GM13977 (cell line): ENCODE measurements around the gene FAM107B.

ENCODE experiments used
- DNase-seq: peaks from one replicate; pipeline ENCODE4 v3.0.0; 2012; ENCODE audit warnings: low spot score
- CTCF ChIP-seq: IDR thresholded peaks from 2 replicates; pipeline ENCODE4 v1.5.1; 2012; ENCODE audit warnings: mild to moderate bottlenecking, control low read depth; ENCODE audit not compliant: insufficient read depth; ENCODE audit errors: extremely low read depth, missing control alignments
- in situ Hi-C: fragments of 300-500 bp; cut with MboI; formaldehyde crosslinking; loops from one replicate; pipeline ENCODE4 v1.12.0; 2022; ENCODE audit warnings: low sequenced_read_pairs, low pct_unique_long_range_greater_than_20kb, mixed read lengths, inconsistent platforms; ENCODE audit not compliant: unreplicated experiment

FAM107B gene

DNA sequence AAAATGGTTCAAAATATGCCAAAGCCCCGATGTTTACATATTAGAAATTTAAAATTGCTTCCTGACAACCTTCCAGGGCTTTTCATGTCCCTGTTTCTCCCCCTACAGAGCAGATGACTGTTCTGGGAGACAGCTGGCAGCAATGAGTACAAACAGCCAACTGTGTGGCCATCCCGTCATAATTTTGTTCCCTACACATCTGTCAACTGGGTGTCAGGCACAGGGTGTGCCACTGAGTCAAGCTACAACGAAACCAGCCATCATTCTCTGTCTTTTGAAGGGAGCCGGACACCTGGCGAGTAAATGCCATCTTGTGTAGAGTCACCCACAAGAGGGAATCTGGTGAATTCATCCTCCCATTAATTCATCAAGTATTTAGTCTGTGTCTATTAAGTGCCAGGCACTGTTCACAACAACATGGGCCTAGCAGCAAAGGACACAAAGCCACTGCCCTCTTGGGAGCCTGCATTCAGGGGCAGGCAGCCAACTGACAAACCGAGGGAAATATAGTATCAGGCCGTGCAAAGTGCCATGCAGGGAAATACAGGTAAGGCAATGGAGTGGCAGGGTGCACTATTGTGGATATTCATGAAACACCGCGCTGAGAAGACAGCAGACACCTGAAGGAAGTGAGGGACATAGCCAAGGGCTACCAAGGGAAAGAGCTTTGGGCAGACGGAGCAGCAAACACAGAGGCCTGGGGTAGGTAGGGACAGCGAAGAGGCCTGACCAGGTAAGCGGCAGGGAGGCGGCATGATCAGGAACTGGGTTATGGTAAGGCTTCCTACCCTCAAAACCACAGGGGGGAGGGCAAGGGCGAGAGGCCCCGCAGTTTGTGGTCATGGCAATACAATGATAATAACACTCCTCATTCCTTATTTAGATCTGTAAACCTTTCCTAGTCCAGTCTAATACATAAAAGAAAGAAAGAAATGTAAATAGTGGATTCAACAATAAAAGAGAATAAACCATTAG, 213.6 kb downstream of the FAM107B start:
- in situ Hi-C loops: no loop called here
- no peak for DNase-seq
- no peak for TF ChIP-seq CTCF

DNA sequence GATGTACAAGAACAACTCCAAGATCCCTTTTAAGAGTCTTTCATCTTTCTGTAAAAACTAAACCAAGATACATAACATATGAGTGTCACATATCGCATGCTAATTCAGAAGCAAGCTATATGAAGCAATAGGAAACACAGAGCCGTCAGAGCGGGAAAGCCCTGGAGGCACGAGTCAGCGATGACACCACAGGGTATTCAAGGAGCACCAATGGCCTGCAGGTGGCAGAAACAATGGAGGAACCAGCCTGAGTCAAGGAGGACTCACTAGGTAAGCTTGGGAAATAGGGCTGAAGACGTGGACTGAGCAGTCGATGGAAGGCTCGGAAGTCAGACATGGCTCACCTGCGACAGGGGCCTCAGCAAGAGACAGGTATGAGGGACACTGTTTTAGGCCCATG, 214.4 kb downstream of the FAM107B start:
- no peak for DNase-seq
- in situ Hi-C loops: no loop called here
- TF ChIP-seq CTCF: no peak

DNA sequence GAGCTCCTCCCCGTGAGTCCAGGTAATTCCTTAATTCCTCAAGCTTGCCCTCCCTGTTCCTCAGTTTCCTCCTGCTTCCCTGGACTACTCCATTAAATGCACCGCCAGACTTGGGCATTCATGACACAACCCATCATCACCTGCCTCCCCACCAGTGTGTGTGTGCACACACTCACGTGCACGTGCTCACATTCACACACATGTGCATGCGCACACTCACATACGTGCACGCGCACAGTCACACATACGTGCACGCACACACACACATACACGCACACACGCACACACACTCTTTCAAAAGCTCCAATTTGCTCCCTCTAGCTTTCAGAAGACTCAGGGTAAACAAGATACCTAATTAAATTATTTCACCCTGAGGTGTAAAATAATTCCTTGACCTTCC, 216.7 kb downstream of the FAM107B start:
- DNase-seq: no peak
- in situ Hi-C loops: no loop called here
- no peak for TF ChIP-seq CTCF

DNA sequence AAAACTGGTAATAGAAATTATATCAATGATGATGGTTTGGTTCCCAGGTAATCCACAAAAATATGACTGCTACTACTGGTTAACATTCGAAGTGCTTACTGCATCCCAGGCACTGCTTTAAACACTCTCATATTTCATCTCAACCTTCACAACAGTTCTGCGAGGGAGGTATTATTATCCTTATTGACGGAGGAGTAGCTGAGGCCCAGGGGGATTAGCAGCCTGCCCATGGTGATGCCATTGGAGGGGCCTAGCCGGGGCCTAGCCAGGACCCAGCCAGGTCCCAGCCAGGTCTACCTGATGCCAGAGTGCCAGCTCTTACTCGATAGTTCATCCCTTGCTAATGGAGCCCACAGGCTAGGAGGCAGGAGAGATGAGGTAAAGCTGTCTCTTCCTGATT, 217.1 kb downstream of the FAM107B start:
- in situ Hi-C loops: no loop called here
- no peak for DNase-seq
- TF ChIP-seq CTCF: no peak

DNA sequence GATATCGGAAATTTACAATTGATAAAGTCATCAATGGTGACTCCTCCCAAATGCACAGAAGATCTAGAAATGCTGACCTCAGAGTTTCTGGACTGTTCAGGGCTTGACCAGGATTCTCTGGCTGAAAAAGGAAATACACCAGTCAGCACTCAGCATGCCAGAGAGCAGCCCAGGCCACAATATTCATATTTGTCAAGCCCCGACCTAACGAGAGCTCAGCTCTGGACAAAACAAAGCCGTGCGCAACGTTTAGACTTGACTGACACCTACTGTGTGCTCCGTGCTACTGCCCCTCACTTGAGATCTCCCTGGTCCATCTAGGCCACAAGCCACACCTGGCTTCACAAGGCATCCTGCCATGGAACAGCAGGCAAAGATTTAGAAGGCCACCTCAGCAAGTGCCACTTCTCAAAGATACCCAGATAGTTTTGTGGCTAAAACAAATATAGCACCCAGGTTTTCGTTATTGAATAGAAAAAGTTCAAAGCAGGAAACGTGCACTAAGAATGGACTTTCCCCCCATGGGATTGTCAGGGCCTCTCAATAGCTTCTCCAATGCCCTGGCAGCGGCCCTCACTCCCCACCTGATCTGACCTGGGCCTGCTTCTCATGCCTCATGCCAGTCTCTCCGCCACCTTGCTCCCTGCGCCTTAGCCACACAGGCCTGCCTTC, 218.3 kb downstream of the FAM107B start:
- DNase-seq: peak; percentile 63
- in situ Hi-C loops: no loop called here
- TF ChIP-seq CTCF: peak; percentile 61

GRCh38 chr10:14555807-14556206, 218.9 kb downstream of the FAM107B start:
- DNase-seq: no peak
- no peak for TF ChIP-seq CTCF
- in situ Hi-C loops: no loop called here
